ENCODE results near the gene TKTL2.
"Not testable (repeated sequence)": the region's sequence is repeated elsewhere in the genome, so short reads cannot be mapped to it uniquely, and the experiment has no call there.

TKTL2 gene

DNA sequence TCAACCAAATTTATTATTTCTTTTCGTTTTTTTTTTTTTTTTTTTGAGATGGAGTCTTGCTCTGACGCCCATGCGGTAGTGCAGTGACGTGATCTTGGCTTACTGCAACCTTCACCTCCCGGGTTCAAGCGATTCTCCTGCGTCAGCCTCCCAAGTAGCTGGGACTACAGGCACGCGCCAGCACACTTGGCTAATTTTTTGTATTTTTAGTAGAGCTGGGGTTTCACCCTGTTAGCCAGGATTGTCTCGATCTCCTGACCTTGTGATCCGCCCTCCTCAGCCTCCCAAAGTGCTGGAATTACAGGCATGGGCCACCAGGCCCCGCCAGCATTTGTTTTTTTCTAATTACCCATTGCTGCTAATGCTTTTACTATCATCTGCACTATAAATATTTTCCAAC is 26.5 kb downstream of the TKTL2 start:
- not testable (repeated sequence) for DNase-seq (ENCODE audit: low spot score)

DNA sequence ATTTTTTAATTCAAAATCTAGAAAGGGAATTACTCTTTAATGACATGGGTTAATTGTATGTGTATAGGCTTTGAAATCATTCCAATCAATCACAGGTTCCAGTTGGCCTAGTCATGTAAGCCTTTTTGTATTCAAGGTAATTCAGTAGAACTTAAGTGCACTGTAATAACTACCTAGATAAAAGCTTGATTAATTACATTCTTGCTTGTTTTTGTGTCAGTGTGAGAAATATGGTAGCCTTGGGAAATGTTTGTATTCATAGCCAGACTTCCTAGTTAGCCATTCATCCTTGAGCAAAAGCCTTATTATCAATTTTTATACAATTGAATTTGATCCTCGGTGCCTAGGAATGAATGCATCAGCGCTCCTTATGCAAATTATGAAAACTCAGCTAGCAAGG is 33.5 kb downstream of the TKTL2 start:
- DNase-seq (ENCODE audit: low spot score), result no peak
